ENCODE data around the gene CLASRP. TPM values are rescaled to one million over a fixed set of nuclear protein-coding genes. Genes with fewer than 3 reads are reported as not detected.

The CLASRP gene, protein sequence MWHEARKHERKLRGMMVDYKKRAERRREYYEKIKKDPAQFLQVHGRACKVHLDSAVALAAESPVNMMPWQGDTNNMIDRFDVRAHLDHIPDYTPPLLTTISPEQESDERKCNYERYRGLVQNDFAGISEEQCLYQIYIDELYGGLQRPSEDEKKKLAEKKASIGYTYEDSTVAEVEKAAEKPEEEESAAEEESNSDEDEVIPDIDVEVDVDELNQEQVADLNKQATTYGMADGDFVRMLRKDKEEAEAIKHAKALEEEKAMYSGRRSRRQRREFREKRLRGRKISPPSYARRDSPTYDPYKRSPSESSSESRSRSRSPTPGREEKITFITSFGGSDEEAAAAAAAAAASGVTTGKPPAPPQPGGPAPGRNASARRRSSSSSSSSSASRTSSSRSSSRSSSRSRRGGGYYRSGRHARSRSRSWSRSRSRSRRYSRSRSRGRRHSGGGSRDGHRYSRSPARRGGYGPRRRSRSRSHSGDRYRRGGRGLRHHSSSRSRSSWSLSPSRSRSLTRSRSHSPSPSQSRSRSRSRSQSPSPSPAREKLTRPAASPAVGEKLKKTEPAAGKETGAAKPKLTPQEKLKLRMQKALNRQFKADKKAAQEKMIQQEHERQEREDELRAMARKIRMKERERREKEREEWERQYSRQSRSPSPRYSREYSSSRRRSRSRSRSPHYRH
- 85.0 to 88.9 TPM (median 88.0 TPM) in 3 replicates for total RNA-seq (2021)
- percentile 68 among the genes with signal in this experiment for Bru-seq, nascent RNA
- long read RNA-seq, experiment 1, transcript CLASRP-202 (21 exons, 2,213 nt) = minor isoform, 8 of 92 reads
- long read RNA-seq, experiment 1, transcript CLASRP-201 (21 exons, 2,234 nt) = major isoform, 31 of 92 reads
- long read RNA-seq, experiment 1, partial matches to known transcripts = 9 of 92 reads
- long read RNA-seq, experiment 1, other reads (novel, unspliced or antisense) = 42 of 92 reads
- long read RNA-seq, experiment 2, partial matches to known transcripts = 13 of 26 reads
- long read RNA-seq, experiment 2, other reads (novel, unspliced or antisense) = 13 of 26 reads
- long read RNA-seq, experiment 3, partial matches to known transcripts = 0 of 2 reads
- long read RNA-seq, experiment 3, other reads (novel, unspliced or antisense) = 2 of 2 reads

DNA sequence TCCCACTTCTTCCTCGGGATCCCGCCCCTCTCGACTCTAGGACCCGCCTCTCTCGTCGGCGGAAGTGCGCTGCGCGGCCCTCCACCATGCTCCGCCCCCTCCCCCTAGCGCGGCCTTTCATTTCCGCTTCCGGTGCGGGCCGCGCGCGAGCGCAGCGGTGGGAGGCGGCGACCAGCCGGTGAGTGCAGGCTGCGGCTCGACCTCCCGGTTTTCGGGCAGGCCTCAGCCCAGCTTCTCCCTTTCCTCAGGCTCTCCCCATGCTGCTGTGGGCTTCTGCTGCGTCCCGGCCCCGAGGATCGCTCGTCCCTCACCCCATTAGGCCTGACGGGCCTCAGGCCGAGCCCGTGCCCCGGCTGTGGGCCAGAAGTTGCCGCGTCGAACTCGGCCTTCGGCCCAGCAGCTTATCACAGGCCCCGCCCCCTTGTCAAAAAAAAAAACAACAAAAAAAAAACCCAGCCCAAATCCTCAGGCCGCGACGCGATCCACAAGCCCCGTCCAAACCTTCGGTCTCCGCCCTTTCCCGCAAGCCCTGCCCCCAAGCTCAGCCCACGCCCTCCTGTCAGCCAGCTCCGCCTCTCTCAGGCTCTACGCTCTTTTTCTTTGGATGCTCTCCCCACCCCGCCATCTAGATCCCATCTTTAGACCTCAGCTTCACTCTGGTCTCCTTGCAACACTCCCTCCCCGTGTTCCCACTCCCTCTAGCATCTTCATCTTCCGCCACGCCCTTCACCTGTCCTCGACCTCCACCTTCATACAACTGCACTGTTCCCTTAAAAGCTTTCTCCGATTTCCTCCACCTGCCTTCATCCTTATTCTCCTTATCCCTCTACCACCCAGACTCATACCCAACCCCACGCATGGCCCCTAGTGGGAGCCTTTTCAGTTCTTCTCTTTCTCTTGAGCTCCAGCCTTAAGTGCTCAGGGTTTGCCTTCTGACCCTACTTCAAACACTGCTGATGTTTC is at the start of gene CLASRP:
Gene CLASRP (plus strand): TSS at position 115 of the 963 bp plus-strand sequence. CDS start 1,168 bp downstream, outside the sequence.
- ChIA-PET CTCF (interaction anchor here (0.6 to 2.7 kb wide), 16 partner anchors 13 to 935 kb away, joined by 3 to 32 read pairs (median 4); partner anchors contain the start of gene BLOC1S3), POLR2A (interaction anchor here (0.6 to 1.5 kb wide), 6 partner anchors 12 to 133 kb away, joined by 3 to 9 read pairs (median 4); partner anchors contain the start of genes APOE and GEMIN7)
- no peaks in the 10 kb centered on the region for H3K9me3 Mint-ChIP-seq
- peaks cover 10% of the 10 kb centered on the region for H3K4me1 Mint-ChIP-seq
- H3K27ac Mint-ChIP-seq = peak within 1 kb of the TSS; percentile 92
- peak within 1 kb of the TSS; percentile 98 for H3K4me3 Mint-ChIP-seq
- no peaks in the 10 kb centered on the region for H3K27me3 Mint-ChIP-seq (ENCODE audit: low read depth)
- H3K36me3 Mint-ChIP-seq = peaks cover 36% of the 10 kb centered on the region
- ATAC-seq = peak; percentile 92
- DNase-seq (ENCODE audit: low spot score) = peak; percentile 89
- TF ChIP-seq, protein P1, sequence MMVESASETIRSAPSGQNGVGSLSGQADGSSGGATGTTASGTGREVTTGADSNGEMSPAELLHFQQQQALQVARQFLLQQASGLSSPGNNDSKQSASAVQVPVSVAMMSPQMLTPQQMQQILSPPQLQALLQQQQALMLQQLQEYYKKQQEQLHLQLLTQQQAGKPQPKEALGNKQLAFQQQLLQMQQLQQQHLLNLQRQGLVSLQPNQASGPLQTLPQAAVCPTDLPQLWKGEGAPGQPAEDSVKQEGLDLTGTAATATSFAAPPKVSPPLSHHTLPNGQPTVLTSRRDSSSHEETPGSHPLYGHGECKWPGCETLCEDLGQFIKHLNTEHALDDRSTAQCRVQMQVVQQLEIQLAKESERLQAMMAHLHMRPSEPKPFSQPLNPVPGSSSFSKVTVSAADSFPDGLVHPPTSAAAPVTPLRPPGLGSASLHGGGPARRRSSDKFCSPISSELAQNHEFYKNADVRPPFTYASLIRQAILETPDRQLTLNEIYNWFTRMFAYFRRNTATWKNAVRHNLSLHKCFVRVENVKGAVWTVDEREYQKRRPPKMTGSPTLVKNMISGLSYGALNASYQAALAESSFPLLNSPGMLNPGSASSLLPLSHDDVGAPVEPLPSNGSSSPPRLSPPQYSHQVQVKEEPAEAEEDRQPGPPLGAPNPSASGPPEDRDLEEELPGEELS (CRISPR knock-in tag; IDR thresholded peaks at IDR 0.05) = peak; percentile 56; the same call in 1 of the 2 replicates
- peak; percentile 86 for TF ChIP-seq SP1 (CRISPR knock-in tag; conservative IDR thresholded peaks at IDR 0.05)
- TF ChIP-seq GABPB1 (CRISPR knock-in tag; IDR thresholded peaks at IDR 0.05) = peak; percentile 79
- 0 out of 2 replicates have a peak, but pooled peaks have one; percentile 65 for TF ChIP-seq KAT7 (CRISPR knock-in tag; IDR thresholded peaks at IDR 0.05; ENCODE audit: borderline replicate concordance)
- TF ChIP-seq FOXJ3 (CRISPR knock-in tag; IDR thresholded peaks at IDR 0.05; ENCODE audit: borderline replicate concordance) = no peak
- peak; percentile 72 for TF ChIP-seq FOXK1 (CRISPR knock-in tag; IDR thresholded peaks at IDR 0.05)
- no peak for TF ChIP-seq ZNF317 (CRISPR knock-in tag; IDR thresholded peaks at IDR 0.05; ENCODE audit: borderline replicate concordance, low read depth)
- peak; percentile 23; the same call in 1 of the 2 replicates for TF ChIP-seq ZNF121 (CRISPR knock-in tag; IDR thresholded peaks at IDR 0.05)
- TF ChIP-seq SMAD3 (CRISPR knock-in tag; IDR thresholded peaks at IDR 0.05; ENCODE audit: borderline replicate concordance) = no peak; the same call in 1 of the 2 replicates
- TF ChIP-seq, protein P2, sequence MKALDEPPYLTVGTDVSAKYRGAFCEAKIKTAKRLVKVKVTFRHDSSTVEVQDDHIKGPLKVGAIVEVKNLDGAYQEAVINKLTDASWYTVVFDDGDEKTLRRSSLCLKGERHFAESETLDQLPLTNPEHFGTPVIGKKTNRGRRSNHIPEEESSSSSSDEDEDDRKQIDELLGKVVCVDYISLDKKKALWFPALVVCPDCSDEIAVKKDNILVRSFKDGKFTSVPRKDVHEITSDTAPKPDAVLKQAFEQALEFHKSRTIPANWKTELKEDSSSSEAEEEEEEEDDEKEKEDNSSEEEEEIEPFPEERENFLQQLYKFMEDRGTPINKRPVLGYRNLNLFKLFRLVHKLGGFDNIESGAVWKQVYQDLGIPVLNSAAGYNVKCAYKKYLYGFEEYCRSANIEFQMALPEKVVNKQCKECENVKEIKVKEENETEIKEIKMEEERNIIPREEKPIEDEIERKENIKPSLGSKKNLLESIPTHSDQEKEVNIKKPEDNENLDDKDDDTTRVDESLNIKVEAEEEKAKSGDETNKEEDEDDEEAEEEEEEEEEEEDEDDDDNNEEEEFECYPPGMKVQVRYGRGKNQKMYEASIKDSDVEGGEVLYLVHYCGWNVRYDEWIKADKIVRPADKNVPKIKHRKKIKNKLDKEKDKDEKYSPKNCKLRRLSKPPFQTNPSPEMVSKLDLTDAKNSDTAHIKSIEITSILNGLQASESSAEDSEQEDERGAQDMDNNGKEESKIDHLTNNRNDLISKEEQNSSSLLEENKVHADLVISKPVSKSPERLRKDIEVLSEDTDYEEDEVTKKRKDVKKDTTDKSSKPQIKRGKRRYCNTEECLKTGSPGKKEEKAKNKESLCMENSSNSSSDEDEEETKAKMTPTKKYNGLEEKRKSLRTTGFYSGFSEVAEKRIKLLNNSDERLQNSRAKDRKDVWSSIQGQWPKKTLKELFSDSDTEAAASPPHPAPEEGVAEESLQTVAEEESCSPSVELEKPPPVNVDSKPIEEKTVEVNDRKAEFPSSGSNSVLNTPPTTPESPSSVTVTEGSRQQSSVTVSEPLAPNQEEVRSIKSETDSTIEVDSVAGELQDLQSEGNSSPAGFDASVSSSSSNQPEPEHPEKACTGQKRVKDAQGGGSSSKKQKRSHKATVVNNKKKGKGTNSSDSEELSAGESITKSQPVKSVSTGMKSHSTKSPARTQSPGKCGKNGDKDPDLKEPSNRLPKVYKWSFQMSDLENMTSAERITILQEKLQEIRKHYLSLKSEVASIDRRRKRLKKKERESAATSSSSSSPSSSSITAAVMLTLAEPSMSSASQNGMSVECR (CRISPR knock-in tag; IDR thresholded peaks at IDR 0.05; ENCODE audit: borderline replicate concordance) = peak; percentile 62; the same call in 1 of the 2 replicates
- no peak; the same call in 1 of the 2 replicates for TF ChIP-seq USF1 (CRISPR knock-in tag; IDR thresholded peaks at IDR 0.05)
- TF ChIP-seq ETV6 (CRISPR knock-in tag; IDR thresholded peaks at IDR 0.05) = peak; percentile 65; the same call in 1 of the 2 replicates
- no peak for TF ChIP-seq ZNF512 (CRISPR knock-in tag; IDR thresholded peaks at IDR 0.05; ENCODE audit: borderline replicate concordance)
- TF ChIP-seq MAX (CRISPR knock-in tag; IDR thresholded peaks at IDR 0.05) = peak; percentile 62; the same call in 1 of the 2 replicates
- no peak for TF ChIP-seq IRF2 (CRISPR knock-in tag; IDR thresholded peaks at IDR 0.05; ENCODE audit: borderline replicate concordance, low read depth)
- peak; percentile 69; the same call in 1 of the 2 replicates for TF ChIP-seq CREM (CRISPR knock-in tag; IDR thresholded peaks at IDR 0.05)
- no peak for TF ChIP-seq ZNF396 (CRISPR knock-in tag; IDR thresholded peaks at IDR 0.05; ENCODE audit: borderline replicate concordance)
- TF ChIP-seq ZNF232 (CRISPR knock-in tag; IDR thresholded peaks at IDR 0.05) = peak; percentile 70; the same call in 1 of the 2 replicates
- peak; percentile 50 for TF ChIP-seq TEAD1 (CRISPR knock-in tag; IDR thresholded peaks at IDR 0.05)
